GM21786 (cell line): ENCODE results near the gene PITPNM3.

Experiments
- ATAC-seq: cut with Tn5 transposase; IDR thresholded peaks from one replicate; pipeline ENCODE4 v1.9.1; 2021; ENCODE audit not compliant: unreplicated experiment

PITPNM3 gene

DNA sequence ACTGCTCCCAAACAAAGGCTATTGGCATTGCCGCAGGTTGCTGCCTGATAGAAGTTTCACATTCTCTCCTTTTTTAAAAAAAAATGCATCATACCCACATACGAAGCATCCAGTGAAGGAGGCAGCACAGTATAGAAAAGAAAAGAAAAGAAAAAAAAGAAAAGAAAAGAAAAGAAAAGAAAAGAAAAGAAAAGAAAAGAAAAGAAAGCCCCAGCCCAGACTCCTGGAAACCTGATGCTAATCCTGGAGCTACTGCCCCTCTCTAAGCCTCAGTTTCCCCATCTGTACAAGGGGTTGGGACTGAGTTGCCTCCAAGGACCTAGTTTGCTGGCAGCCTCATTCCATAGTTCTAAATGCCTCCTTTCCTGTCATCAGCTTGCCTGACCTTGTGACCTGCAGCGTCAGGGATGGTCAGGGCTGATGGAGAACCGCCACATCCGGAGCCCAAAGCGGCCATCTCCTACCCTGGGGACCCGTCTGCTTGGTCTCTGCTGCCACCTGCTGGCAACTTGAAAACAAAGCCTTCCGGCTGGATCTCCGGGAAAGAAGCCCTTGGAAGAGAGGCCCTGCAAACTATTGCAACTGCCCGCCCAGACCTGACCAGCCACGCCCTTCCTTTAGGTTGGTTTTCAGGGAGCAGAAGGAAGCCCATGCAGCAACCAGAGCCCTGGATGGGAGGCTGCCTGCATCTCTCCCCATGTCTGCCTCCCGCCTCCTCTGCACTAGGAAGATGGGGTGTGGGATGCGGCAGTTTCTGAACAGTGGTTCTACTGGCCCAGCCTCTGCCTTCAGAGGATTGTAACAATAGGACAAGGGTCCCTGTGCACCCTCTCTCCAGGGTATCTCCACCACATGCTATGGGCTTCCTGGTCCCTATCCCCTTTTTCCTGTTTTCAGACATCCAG is 134.4 kb downstream of the PITPNM3 start:
- ATAC-seq = no peak

DNA sequence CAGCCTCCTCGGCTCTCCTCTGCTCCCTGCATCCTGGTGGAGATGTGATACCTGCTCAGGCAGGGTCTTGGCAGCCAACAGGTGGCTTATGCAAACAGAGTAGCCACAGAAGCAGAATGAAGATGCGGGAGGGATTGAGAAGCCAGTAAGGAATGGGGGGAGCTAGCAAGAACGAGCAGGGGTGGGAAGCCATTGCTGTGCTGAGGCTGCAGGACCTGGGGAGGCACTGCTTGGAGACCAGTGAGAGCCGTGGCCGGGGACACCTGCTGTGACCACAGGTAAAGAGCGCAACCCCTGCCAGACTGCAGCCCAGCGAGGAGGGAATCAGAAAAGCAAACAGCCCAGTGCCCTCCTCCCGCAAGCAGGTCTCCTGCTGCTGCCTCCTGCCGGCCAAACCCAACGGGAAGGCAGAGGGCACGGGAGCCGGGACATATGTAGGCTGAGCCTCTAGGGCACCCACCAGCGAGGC is 136.1 kb downstream of the PITPNM3 start:
- ATAC-seq = no peak

DNA sequence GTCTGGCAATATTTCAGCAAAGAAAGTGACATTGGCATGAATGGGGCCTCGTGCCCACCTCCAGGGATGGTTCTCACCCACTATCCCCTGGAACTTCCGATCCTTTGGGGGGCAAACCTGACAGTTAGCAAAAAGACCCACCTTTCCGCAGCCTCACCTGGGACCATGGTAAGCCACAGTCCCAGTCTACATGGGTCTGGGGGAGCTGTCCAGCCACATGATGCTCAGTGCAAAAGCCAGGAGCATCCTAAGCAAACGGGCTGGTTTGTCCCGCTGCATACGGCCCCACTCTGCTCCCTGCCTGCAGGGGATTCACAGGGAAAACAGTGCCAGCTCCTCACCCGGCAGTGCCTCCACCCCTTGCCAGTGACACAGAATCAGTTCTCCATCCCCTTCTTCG is 140.7 kb downstream of the PITPNM3 start:
- ATAC-seq = no peak

DNA sequence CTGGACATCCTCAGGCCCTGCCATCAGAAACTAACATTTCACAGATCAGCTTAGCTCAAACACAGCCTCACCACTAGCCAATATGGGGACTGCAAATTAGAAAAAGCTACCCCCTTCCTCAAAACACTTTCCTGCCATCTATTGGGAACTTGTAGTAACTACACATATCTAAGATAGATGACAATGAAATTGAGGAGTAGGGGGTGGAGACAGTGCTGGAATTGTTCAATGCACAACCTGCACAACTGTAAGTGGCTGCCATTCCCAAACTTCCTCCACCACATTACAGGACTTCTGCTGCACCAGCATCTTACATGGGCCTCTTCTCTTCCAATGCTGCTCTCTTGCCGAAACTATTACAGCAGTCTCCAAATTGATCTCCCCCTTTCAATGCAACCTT is 143.3 kb downstream of the PITPNM3 start:
- no peak for ATAC-seq

DNA sequence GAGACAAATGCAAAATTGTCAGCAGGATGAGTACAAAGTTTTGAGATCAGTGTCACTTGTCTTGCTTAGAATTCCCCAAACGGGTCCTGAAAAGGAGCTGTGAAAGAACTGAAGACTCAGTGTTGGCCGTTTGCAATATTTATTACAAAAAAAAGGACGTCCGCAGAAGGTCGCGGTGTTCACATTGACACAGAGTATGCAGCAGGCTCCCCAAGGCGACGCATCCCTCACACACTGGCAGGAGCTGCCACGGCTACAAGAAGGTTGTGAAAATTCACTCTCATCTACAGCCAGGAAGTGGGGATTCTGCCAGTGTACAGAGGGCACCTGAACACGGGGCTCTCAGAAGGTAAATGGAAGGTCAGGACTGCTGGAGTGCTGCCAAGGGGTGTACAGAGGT is 147.6 kb downstream of the PITPNM3 start:
- no peak for ATAC-seq

DNA sequence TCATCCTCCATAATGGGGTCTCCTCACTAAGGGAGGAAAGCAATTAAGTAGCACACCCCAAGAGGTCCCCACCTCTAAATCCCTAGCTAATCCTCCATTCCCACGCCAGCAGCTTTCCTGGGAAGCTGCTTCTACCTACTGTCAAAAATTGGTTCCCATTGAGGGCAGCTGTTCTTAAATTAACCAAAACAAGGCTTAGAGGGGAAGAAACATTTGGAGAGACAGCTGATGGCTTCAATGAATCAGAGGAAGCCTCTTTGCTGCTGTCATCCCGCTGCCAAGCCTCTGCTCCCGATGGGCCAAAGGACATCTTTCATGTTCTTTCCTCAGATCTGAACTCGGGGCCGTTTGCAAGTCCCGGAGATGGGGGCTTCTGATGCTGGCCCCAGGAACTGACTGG is 148.1 kb downstream of the PITPNM3 start:
- ATAC-seq = no peak

DNA sequence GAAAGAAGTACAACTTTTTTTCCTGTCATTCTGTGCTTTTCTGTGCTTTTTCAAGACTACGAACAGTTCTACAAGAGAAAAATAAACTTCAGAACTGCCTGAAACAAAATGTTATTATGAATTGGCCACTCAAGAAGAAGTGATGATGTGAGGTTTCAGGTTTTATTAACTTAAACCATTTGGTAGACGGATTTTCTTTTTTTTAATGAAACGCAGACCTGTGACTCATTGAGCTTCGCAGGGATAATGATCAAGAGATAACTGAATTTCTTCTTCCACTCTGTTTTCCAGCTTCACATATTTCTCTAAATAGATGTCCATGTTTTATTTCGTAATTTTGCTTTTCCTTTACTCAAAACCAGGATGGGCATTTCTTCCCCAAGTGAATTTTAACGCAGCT is 154.1 kb downstream of the PITPNM3 start:
- ATAC-seq = no peak
